HG03565 (cell line): ENCODE measurements around the gene USP10.
"Not testable (repeated sequence)": the region's sequence is repeated elsewhere in the genome, so short reads cannot be mapped to it uniquely, and the experiment has no call there.

ENCODE experiments used
- ATAC-seq: cut with Tn5 transposase; IDR thresholded peaks from one replicate; pipeline ENCODE4 v1.9.1; 2021; ENCODE audit warnings: mild to moderate bottlenecking, moderate library complexity; ENCODE audit not compliant: unreplicated experiment

USP10 gene

GRCh38 chr16:84726079-84726668 lies 26.4 kb downstream of the USP10 start:
- no peak for ATAC-seq

- no peak for ATAC-seq
Measured at GRCh38 chr16:84726669-84727467, 27.1 kb downstream of the USP10 start.

GRCh38 chr16:84728853-84729424 lies 29.1 kb downstream of the USP10 start:
- ATAC-seq, result no peak

- ATAC-seq, result no peak
Measured at GRCh38 chr16:84729716-84730320, 30.0 kb downstream of the USP10 start.

- no peak for ATAC-seq
Measured at GRCh38 chr16:84730406-84731106, 30.8 kb downstream of the USP10 start.

GRCh38 chr16:84732332-84732673 lies 32.5 kb downstream of the USP10 start:
- not testable (repeated sequence) for ATAC-seq

- no peak for ATAC-seq
Measured at GRCh38 chr16:84732674-84733352, 33.0 kb downstream of the USP10 start.

GRCh38 chr16:84735849-84736586 lies 36.2 kb downstream of the USP10 start:
- no peak for ATAC-seq

- no peak for ATAC-seq
Measured at GRCh38 chr16:84737192-84738011, 37.6 kb downstream of the USP10 start.

GRCh38 chr16:84738255-84739038 lies 38.6 kb downstream of the USP10 start:
- peak; percentile 50 for ATAC-seq

GRCh38 chr16:84739349-84740124 lies 39.7 kb downstream of the USP10 start:
- ATAC-seq, result no peak

GRCh38 chr16:84740596-84741116 lies 40.9 kb downstream of the USP10 start:
- no peak for ATAC-seq

GRCh38 chr16:84741340-84741830 lies 41.6 kb downstream of the USP10 start:
- ATAC-seq, result no peak

GRCh38 chr16:84742641-84743092 lies 42.9 kb downstream of the USP10 start:
- no peak for ATAC-seq

- ATAC-seq, result no peak
Measured at GRCh38 chr16:84746231-84746630, 46.4 kb downstream of the USP10 start.

GRCh38 chr16:84746875-84747274 lies 47.1 kb downstream of the USP10 start:
- ATAC-seq, result no peak

- ATAC-seq, result not testable (repeated sequence)
Measured at GRCh38 chr16:84748247-84748646, 48.4 kb downstream of the USP10 start.
